Measurements from ENCODE around the gene ACSL4.

- TF ChIP-seq, protein P1, sequence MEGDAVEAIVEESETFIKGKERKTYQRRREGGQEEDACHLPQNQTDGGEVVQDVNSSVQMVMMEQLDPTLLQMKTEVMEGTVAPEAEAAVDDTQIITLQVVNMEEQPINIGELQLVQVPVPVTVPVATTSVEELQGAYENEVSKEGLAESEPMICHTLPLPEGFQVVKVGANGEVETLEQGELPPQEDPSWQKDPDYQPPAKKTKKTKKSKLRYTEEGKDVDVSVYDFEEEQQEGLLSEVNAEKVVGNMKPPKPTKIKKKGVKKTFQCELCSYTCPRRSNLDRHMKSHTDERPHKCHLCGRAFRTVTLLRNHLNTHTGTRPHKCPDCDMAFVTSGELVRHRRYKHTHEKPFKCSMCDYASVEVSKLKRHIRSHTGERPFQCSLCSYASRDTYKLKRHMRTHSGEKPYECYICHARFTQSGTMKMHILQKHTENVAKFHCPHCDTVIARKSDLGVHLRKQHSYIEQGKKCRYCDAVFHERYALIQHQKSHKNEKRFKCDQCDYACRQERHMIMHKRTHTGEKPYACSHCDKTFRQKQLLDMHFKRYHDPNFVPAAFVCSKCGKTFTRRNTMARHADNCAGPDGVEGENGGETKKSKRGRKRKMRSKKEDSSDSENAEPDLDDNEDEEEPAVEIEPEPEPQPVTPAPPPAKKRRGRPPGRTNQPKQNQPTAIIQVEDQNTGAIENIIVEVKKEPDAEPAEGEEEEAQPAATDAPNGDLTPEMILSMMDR (IDR thresholded peaks at IDR 0.05; ENCODE audit: low read depth, low read length) = no peak
- TF ChIP-seq POLR2A (IDR thresholded peaks at IDR 0.05; ENCODE audit: extremely low read depth, insufficient read length) (no peak), MYC (IDR thresholded peaks at IDR 0.05; ENCODE audit: low read depth, low read length) (no peak)
Measured at GRCh38 chrX:109774706-109775105, 41.6 kb upstream of the ACSL4 start.

All from NB4 (cell line).